GM19023 (cell line): ENCODE data around the gene ABCG1.

Experiments
- ATAC-seq: cut with Tn5 transposase; IDR thresholded peaks from one replicate; pipeline ENCODE4 v1.9.1; 2021; ENCODE audit warnings: mild to moderate bottlenecking, moderate library complexity; ENCODE audit not compliant: unreplicated experiment

ABCG1 gene

GRCh38 chr21:42303443-42303842 lies 84.5 kb downstream of the ABCG1 start:
- ATAC-seq = no peak

- ATAC-seq = no peak
Observed at GRCh38 chr21:42304556-42305454, 85.9 kb downstream of the ABCG1 start.

GRCh38 chr21:42305707-42306147 lies 86.8 kb downstream of the ABCG1 start:
- ATAC-seq = no peak

- ATAC-seq = no peak
Observed at GRCh38 chr21:42306366-42307035, 87.6 kb downstream of the ABCG1 start.

- no peak for ATAC-seq
Observed at GRCh38 chr21:42307106-42307505, 88.2 kb downstream of the ABCG1 start.

GRCh38 chr21:42308161-42308913 lies 89.4 kb downstream of the ABCG1 start:
- ATAC-seq = no peak

GRCh38 chr21:42308914-42309752 lies 90.2 kb downstream of the ABCG1 start:
- ATAC-seq = no peak

- ATAC-seq = no peak
Observed at GRCh38 chr21:42309753-42310213, 90.8 kb downstream of the ABCG1 start.

GRCh38 chr21:42310411-42311001 lies 91.6 kb downstream of the ABCG1 start:
- ATAC-seq = no peak

GRCh38 chr21:42311160-42311559 lies 92.2 kb downstream of the ABCG1 start:
- ATAC-seq = no peak

GRCh38 chr21:42311816-42312625 lies 93.1 kb downstream of the ABCG1 start:
- ATAC-seq = no peak

- ATAC-seq = no peak
Observed at GRCh38 chr21:42312626-42313104, 93.7 kb downstream of the ABCG1 start.

GRCh38 chr21:42313501-42313969 lies 94.6 kb downstream of the ABCG1 start:
- no peak for ATAC-seq

- no peak for ATAC-seq
Observed at GRCh38 chr21:42314616-42315295, 95.8 kb downstream of the ABCG1 start.

- ATAC-seq = no peak
Observed at GRCh38 chr21:42315296-42315891, 96.5 kb downstream of the ABCG1 start, which contains the start of gene TFF3. Gene TFF3 (minus strand): TSS chr21:42315409. CDS start chr21:42315374, 35 bp downstream.

- no peak for ATAC-seq
Observed at GRCh38 chr21:42316891-42317290, 98.0 kb downstream of the ABCG1 start.

- ATAC-seq = no peak
Observed at GRCh38 chr21:42317341-42317741, 98.4 kb downstream of the ABCG1 start.
